ENCODE measurements around the gene SELPLG. TPM values are rescaled to one million over a fixed set of nuclear protein-coding genes. Genes with fewer than 3 reads are reported as not detected.

Gene SELPLG
- polyA plus RNA-seq, 1 donor from 2014 or later, result 0.62 TPM

GRCh38 chr12:108589028-108589839 lies 44.5 kb downstream of the SELPLG start:
- Histone ChIP-seq H3K4me2 (ENCODE audit: low read length) (no peak overlapping the region), H3K79me2 (replicated peaks; ENCODE audit: insufficient read depth, low read length) (no peaks in the 10 kb centered on the region), H3K27me3 (ENCODE audit: insufficient read depth, low read depth, low read length) (no peaks in the 10 kb centered on the region), H3K9ac (ENCODE audit: low read length) (no peak overlapping the region), H3K9me3 (ENCODE audit: low read length) (no peaks in the 10 kb centered on the region), H3K36me3 (ENCODE audit: insufficient read depth, low read length) (no peaks in the 10 kb centered on the region), H2AFZ (ENCODE audit: low read depth, low read length) (no peak overlapping the region), H4K20me1 (ENCODE audit: insufficient read depth) (no peaks in the 10 kb centered on the region), H3F3A (ENCODE audit: insufficient read depth, low read length, poor library complexity, severe bottlenecking) (no peaks in the 10 kb centered on the region), H3K27ac (ENCODE audit: low read length) (no peak overlapping the region), H3K4me3 (ENCODE audit: low read length) (no peak overlapping the region), H3K9me2 (ENCODE audit: insufficient read depth, low read length) (no peaks in the 10 kb centered on the region)
- TF ChIP-seq TAF1 (IDR thresholded peaks at IDR 0.05; ENCODE audit: low read depth) (no peak), EP300 (conservative IDR thresholded peaks at IDR 0.05; ENCODE audit: poor library complexity, severe bottlenecking) (no peak), SMC3 (conservative IDR thresholded peaks at IDR 0.05; ENCODE audit: poor library complexity) (no peak), RAD21 (conservative IDR thresholded peaks at IDR 0.05) (no peak), MXI1 (conservative IDR thresholded peaks at IDR 0.05; ENCODE audit: poor library complexity, severe bottlenecking) (no peak), EZH2 (IDR thresholded peaks at IDR 0.05; ENCODE audit: borderline replicate concordance, insufficient read depth, low read length, poor library complexity, severe bottlenecking) (no peak), POLR2AphosphoS5 (IDR thresholded peaks at IDR 0.05) (no peak)
- TF ChIP-seq, protein P1, sequence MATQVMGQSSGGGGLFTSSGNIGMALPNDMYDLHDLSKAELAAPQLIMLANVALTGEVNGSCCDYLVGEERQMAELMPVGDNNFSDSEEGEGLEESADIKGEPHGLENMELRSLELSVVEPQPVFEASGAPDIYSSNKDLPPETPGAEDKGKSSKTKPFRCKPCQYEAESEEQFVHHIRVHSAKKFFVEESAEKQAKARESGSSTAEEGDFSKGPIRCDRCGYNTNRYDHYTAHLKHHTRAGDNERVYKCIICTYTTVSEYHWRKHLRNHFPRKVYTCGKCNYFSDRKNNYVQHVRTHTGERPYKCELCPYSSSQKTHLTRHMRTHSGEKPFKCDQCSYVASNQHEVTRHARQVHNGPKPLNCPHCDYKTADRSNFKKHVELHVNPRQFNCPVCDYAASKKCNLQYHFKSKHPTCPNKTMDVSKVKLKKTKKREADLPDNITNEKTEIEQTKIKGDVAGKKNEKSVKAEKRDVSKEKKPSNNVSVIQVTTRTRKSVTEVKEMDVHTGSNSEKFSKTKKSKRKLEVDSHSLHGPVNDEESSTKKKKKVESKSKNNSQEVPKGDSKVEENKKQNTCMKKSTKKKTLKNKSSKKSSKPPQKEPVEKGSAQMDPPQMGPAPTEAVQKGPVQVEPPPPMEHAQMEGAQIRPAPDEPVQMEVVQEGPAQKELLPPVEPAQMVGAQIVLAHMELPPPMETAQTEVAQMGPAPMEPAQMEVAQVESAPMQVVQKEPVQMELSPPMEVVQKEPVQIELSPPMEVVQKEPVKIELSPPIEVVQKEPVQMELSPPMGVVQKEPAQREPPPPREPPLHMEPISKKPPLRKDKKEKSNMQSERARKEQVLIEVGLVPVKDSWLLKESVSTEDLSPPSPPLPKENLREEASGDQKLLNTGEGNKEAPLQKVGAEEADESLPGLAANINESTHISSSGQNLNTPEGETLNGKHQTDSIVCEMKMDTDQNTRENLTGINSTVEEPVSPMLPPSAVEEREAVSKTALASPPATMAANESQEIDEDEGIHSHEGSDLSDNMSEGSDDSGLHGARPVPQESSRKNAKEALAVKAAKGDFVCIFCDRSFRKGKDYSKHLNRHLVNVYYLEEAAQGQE (IDR thresholded peaks at IDR 0.05; ENCODE audit: borderline replicate concordance), result no peak
- TF ChIP-seq, protein P2, sequence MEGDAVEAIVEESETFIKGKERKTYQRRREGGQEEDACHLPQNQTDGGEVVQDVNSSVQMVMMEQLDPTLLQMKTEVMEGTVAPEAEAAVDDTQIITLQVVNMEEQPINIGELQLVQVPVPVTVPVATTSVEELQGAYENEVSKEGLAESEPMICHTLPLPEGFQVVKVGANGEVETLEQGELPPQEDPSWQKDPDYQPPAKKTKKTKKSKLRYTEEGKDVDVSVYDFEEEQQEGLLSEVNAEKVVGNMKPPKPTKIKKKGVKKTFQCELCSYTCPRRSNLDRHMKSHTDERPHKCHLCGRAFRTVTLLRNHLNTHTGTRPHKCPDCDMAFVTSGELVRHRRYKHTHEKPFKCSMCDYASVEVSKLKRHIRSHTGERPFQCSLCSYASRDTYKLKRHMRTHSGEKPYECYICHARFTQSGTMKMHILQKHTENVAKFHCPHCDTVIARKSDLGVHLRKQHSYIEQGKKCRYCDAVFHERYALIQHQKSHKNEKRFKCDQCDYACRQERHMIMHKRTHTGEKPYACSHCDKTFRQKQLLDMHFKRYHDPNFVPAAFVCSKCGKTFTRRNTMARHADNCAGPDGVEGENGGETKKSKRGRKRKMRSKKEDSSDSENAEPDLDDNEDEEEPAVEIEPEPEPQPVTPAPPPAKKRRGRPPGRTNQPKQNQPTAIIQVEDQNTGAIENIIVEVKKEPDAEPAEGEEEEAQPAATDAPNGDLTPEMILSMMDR (IDR thresholded peaks at IDR 0.05; ENCODE audit: poor library complexity, severe bottlenecking), result no peak

- Histone ChIP-seq H4K20me1 (ENCODE audit: insufficient read depth) (no peaks in the 10 kb centered on the region), H3K9ac (ENCODE audit: low read length) (no peak overlapping the region), H3K79me2 (replicated peaks; ENCODE audit: insufficient read depth, low read length) (no peaks in the 10 kb centered on the region), H3K9me3 (ENCODE audit: low read length) (no peaks in the 10 kb centered on the region), H3K9me2 (ENCODE audit: insufficient read depth, low read length) (no peaks in the 10 kb centered on the region), H2AFZ (ENCODE audit: low read depth, low read length) (no peak overlapping the region), H3K27me3 (ENCODE audit: insufficient read depth, low read depth, low read length) (no peaks in the 10 kb centered on the region), H3F3A (ENCODE audit: insufficient read depth, low read length, poor library complexity, severe bottlenecking) (no peaks in the 10 kb centered on the region), H3K36me3 (ENCODE audit: insufficient read depth, low read length) (no peaks in the 10 kb centered on the region), H3K27ac (ENCODE audit: low read length) (no peak overlapping the region), H3K4me2 (ENCODE audit: low read length) (no peak overlapping the region), H3K4me3 (ENCODE audit: low read length) (no peak overlapping the region)
- TF ChIP-seq EZH2 (IDR thresholded peaks at IDR 0.05; ENCODE audit: borderline replicate concordance, insufficient read depth, low read length, poor library complexity, severe bottlenecking) (no peak), TAF1 (IDR thresholded peaks at IDR 0.05; ENCODE audit: low read depth) (no peak), SMC3 (conservative IDR thresholded peaks at IDR 0.05; ENCODE audit: poor library complexity) (no peak), MXI1 (conservative IDR thresholded peaks at IDR 0.05; ENCODE audit: poor library complexity, severe bottlenecking) (no peak), EP300 (conservative IDR thresholded peaks at IDR 0.05; ENCODE audit: poor library complexity, severe bottlenecking) (no peak), POLR2AphosphoS5 (IDR thresholded peaks at IDR 0.05) (no peak), RAD21 (conservative IDR thresholded peaks at IDR 0.05) (no peak)
- TF ChIP-seq, protein P1 (IDR thresholded peaks at IDR 0.05; ENCODE audit: borderline replicate concordance), result no peak
- TF ChIP-seq, protein P2 (IDR thresholded peaks at IDR 0.05; ENCODE audit: poor library complexity, severe bottlenecking), result no peak
These were observed 45.9 kb downstream of the SELPLG start for GRCh38 chr12:108587826-108588225.
